ENCODE results near the gene IRF7. TPM values are rescaled to one million over a fixed set of nuclear protein-coding genes. Genes with fewer than 3 reads are reported as not detected.

Gene IRF7
- total RNA-seq, 1 experiment from 2014 or later: 1.1 TPM

DNA sequence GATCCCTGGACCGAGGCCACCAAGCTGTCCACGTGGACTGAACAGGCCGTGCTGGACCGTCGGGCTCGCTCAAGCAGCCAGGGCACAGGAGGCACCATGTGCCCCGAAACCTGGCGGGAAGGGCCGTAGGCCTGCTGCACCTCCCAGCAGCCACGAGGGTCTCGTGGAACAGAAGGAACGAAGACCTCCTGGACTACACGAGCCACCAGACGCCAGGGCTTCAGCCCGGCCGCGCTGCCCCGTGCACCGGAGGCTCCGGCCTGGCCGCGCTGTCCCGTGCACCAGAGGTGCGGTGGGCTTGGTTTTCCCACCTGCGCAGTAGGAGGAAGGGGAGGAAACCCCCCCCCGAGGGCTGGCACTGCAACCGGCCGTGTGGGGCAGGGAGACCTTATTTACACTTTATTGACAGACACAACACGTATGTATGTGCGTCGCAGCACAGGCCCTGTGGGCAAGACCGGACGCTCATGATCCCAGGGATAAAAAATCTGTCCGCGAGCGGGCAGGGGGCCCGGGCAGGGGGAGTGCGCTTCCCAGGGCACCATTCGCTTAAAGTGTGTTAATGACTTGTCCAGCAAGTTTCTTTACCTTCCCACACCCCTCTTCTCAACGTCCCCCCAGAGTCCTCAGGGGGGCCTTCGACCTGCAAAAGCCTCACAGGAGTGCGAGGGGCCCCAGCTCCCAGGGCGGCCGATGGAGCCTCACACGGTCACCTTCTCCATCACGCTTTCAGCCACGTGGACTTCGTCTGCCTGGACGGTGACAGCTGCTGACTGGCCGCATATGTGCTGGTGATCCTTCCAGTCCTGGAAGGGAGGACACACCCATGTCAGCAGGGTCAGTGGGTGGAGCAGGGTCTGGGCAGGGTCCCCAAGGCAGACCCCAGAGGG is 28.3 kb upstream of the IRF7 start:
- DNase-seq (ENCODE audit: low spot score): no peak
- in situ Hi-C loops (cut with HindIII; ENCODE audit: low sequenced_read_pairs): no loop called here

DNA sequence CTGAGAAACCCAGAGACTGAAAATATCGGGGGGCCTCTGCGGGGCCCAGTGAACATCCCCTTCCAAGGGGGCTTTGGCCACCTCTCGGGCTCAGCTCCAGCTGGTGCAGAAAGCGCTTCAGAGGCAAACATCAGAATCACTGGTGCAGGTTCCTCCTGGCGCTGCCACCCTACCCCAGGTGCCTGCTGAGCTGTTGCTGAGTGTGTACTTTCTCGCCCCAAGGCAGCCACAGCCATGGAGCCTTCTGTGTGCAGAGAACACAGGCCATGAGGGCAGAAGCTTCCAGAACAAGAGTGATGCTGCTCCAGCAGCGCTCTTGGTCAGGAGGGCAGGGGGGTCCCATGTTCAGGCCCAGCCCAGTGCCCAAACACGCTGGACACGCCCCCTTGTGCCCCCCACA is 27.6 kb upstream of the IRF7 start:
- in situ Hi-C loops (cut with HindIII; ENCODE audit: low sequenced_read_pairs): no loop called here
- DNase-seq (ENCODE audit: low spot score): no peak

- in situ Hi-C loops (cut with HindIII; ENCODE audit: low sequenced_read_pairs): no loop called here
Observed at GRCh38 chr11:641806-642370, 26.1 kb upstream of the IRF7 start.

GRCh38 chr11:640021-640706 is 24.4 kb upstream of the IRF7 start:
- in situ Hi-C loops (cut with HindIII; ENCODE audit: low sequenced_read_pairs): no loop called here
- DNase-seq (ENCODE audit: low spot score): no peak

More at GRCh38 chr11:641806-642370, 26.1 kb upstream of the IRF7 start:
- no peak for DNase-seq (ENCODE audit: low spot score)

- DNase-seq (ENCODE audit: low spot score): no peak
- in situ Hi-C loops (cut with HindIII; ENCODE audit: low sequenced_read_pairs): no loop called here
Observed at GRCh38 chr11:639332-639955, 23.7 kb upstream of the IRF7 start.

DNA sequence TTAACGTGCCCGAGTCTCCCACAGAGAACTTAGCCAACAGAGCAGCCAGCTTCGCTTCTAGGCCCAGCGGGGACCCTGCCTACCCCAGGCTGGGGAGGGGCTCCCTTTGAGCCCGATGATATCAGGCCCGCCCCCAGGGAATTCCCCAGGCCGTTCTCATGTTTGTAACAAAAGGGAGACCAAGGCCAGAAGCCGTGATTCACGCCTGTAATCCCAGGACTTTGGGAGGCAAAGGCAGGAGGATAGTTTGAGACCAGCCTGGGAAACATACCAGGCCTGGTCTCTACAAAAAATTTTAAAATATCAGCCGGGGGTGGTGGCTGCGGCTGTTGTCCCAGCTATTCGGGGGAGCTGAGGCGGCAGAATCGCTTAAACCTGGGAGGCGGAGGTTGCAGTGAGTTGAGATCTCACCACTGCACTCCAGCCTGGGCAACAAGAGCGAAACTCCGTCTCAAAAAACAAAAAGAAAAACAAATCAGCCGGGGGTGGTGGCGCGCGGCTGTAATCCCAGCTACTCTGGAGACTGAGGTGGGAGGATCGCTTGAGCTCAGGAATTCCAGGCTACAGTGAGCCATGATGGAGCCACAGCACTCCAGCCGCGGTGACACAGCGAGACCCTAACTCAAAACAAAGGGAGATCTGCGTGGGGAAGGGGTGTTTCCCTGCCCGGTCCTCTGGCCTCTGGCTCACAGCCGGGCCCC is 23.0 kb upstream of the IRF7 start:
- no peak for DNase-seq (ENCODE audit: low spot score)
- in situ Hi-C loops (cut with HindIII; ENCODE audit: low sequenced_read_pairs): no loop called here

DNA sequence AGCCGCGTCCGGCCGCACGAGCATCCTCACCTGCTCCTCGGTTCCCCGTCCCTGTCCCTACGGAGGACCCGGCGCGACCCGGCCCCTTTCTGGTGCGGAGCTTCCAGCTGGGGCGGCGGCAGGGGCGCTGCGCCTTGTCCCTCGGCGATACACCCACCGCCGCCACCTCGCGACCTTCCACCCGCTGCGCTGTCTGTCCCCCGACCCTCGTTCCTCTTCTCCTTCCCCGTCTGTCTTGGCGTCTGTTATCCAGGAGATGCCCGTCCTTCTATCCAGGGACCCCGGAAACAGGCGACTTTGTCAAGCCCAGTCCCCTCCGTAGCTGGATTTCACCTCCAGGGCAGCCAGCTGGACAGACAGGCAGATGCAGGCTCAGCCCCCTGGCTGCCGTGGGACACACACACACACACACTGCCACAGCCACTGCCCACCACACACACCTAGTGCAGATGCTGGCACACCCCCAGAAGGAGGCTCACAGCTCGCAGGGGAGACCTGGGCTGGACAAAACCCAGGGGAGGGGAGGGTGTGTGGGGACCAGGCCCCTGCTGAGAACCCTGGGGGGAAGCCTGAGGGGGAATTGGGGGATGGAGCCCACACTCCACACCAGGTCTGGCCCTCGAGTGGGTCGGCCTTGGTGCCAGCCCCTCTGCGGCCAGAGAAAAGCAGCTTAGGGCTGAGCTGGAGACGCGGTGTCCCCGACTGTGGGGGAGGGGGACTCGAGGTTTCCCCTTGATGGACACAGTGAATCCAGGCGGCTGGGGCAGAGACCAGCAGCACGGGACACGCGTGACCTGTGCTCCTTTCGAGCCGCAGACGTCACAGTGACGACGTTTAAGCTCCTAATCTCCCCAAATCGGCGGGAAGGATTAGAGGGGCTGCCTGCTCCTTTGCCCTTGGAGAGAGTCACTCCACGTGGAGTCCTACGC is 22.1 kb upstream of the IRF7 start:
- no peak for DNase-seq (ENCODE audit: low spot score)
- in situ Hi-C loops (cut with HindIII; ENCODE audit: low sequenced_read_pairs): no loop called here

- in situ Hi-C loops (cut with HindIII; ENCODE audit: low sequenced_read_pairs): no loop called here
- DNase-seq (ENCODE audit: low spot score): no peak
Observed at GRCh38 chr11:637333-637592, 21.5 kb upstream of the IRF7 start.

DNA sequence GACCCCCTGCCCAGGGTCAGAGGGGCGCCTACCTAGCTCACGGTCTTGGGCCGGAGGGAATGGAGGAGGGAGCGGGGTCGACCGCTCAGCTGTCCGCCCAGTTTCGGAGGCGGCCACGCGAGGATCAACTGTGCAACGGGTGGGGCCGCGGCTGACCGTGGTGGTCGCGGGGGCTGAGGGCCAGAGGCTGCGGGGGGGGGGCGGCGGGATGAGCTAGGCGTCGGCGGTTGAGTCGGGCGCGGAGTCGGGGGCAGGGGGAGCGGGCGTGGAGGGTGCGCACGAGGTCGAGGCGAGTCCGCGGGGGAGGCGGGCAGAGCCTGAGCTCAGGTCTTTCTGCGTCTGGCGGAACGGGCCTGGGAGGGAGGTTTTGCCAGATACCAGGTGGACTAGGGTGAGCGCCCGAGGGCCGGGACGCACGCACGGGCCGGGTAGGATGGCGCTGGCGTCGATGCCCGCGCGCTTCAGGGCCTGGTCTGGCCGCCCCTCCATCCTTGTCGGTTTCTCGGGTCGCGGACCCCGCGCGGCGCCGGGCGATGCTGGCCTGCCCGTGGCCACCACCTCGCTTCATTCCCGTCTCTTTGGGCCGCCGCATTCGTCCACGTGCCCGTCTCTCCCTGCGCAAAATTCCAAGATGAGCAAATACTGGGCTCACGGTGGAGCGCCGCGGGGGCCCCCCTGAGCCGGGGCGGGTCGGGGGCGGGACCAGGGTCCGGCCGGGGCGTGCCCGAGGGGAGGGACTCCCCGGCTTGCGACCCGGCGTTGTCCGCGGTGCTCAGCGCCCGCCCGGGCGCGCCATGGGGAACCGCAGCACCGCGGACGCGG is 21.0 kb upstream of the IRF7 start, which contains the start of gene DRD4:
Gene DRD4, plus strand, starts transcription at position 759 of the 822 bp plus-strand sequence. Its CDS starts 36 bp downstream, at position 795.
- in situ Hi-C loops (cut with HindIII; ENCODE audit: low sequenced_read_pairs): no loop called here
- DNase-seq (ENCODE audit: low spot score): no peak

DNA sequence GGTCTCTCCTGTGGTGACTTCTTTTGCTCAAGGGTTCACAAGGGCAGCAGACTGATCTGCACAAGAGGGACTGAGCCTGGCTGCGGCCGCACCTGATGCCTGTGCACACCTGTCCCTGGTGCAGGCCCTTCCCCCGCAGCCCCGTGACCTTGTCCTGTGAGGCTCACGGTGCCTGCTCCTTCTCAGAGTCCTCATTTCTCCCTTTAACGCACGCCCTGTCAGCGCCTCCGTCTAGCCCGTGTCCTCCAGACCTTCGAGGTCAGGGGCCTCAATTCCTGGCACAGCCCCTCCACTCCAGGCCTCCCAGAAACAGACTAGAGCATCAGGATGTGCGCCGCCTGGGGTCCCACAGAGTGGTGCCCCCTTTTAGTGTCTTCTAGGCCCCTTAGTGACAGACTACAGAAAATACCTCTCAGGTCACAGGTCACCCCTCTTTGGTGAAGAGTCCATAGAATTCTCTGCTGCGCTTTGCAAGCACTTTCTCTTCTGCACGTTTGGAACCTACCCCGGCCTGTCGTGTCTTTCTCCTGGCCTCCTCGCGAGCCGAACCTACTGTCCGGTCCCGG is 20.3 kb upstream of the IRF7 start:
- no peak for DNase-seq (ENCODE audit: low spot score)
- in situ Hi-C loops (cut with HindIII; ENCODE audit: low sequenced_read_pairs): no loop called here

DNA sequence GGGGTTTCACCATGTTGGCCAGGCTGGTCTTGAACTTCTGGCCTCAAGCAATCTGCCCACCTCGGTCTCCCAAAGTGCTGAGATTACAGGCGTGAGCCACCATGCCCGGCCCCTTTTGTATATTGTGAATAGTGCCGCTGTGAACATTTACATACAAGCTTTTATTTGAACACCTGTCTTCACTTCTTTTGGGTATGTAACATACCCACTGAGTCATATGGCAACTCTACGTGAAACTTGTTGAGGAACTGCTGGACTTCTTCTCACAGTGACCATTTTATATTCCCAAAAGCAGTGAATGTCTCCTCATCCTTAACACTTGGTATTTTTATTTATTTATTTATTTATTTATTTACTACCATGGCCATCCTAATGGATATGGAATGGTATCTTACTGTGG is 15.1 kb upstream of the IRF7 start:
- in situ Hi-C loops (cut with HindIII; ENCODE audit: low sequenced_read_pairs): no loop called here

GRCh38 chr11:629237-629583 is 13.5 kb upstream of the IRF7 start:
- peak; percentile 54 for DNase-seq (ENCODE audit: low spot score)
- in situ Hi-C loops (cut with HindIII; ENCODE audit: low sequenced_read_pairs): no loop called here

More for the DNA sequence above, 15.1 kb upstream of the IRF7 start:
- no peak for DNase-seq (ENCODE audit: low spot score)

DNA sequence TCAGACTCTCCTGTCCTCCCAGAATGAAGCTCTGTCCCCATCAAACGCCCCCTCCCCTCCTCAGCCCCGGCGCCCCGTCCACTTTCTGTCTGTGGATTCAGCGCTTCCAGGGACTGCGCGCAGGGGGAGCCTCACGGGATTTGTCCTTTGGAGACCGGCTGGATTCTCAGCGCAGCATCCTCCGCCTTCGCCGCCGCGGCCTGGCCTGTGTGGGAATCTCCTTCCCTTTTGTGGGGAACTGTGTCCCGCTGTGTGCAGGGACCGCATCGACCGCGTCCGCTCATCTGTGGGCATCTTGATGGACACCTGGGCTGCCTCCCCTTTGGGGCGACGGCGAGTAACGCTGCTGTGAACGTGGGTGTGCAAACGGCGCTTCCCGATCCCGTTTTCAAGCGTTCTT is 12.3 kb upstream of the IRF7 start:
- in situ Hi-C loops (cut with HindIII; ENCODE audit: low sequenced_read_pairs): no loop called here
- DNase-seq (ENCODE audit: low spot score): no peak

DNA sequence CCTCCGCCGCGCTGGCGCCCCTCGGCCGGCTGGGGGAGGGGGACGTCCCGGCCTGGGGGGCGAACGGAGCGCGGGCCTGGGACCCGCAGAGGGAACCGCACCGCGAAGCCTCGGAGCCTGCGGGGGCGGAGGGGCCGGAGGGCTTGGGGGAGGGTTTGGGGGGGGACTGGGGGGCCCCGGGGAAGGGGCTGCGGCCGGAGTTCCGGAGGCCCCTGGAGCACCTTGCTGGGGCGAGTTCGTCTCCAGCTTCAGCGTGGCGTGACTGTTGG is 11.5 kb upstream of the IRF7 start:
- in situ Hi-C loops (cut with HindIII; ENCODE audit: low sequenced_read_pairs): no loop called here

DNA sequence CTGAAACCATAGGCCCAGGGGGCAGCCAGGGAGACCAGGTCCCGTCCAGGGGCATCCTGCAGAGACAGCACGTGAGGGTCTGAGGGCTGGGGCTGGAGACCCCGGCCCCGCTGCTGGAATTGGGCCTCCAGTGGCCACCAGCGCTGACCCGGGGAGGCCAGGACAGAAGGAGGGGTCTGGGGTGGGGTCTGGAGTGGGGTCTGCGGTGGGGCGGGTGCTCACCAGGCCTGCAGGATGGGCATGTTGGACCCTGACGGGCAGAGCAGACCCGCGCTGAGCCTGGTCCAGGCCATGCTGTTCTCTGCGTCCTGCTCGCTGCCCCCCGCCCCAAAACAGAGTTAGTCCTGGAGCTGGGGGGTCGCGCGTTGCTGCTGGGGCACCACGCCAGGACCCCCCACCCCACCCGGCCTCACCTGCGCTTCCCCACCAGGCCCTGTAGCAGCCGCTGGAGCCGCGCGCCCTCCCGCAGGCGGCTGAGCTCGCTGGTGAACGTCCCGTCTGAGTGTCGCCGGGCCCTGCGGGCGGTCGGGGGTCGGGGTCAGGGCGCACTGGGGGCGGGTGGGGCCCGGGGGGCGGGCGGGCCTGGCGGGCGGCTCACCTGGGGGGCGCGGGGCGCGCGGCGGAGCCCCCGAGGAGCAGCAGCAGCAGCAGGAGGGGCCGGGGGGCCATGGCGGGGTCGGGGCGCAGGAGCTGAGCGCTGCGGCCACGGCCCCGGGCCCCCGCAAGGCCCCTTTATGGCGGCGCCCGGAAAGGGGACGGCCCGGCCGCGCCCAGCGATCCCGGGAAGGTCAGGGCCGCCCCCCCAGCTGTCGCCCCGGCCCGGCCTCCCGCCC is 10.9 kb upstream of the IRF7 start, which contains the start of gene SCT:
Gene SCT, minus strand, starts transcription at position 707 of the 833 bp plus-strand sequence. Its CDS starts 38 bp downstream, at position 669.
- no peak for DNase-seq (ENCODE audit: low spot score)
- in situ Hi-C loops (cut with HindIII; ENCODE audit: low sequenced_read_pairs): no loop called here

More for the DNA sequence above, 11.5 kb upstream of the IRF7 start:
- no peak for DNase-seq (ENCODE audit: low spot score)

DNA sequence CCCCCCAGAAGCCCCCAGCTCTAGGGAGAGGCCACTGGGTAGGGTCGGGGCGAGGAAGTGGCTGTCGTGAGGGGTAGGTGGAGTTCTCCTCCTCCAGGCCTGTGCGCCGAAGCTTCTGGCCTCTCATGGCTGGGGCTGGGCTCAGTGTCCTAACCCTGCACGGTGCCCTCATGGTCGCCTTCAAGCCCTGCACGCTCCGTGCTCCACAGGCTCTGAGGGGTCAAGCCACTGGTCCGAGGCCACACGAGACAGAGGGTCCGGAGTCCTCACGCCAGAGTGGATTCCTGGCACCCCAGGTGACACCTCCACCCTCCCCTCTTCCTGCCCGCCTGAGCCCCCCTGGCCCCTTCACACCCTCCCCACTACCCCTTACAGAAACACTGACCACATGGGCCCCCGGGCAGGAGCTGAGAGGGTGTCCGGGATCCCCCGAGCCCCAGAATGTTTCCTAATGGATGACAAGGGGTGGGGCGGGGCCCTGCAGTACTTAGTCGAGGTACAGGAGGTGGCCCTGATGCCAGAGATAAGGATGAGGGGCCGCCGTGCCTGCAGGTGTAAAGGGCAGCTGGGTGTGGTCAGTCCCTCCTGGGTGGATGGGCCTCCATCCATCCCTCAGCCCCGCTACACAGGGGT is 10.0 kb upstream of the IRF7 start:
- no peak for DNase-seq (ENCODE audit: low spot score)
- in situ Hi-C loops (cut with HindIII; ENCODE audit: low sequenced_read_pairs): no loop called here

Measured in G401 (cell line).